Natural killer cell (primary cell): ENCODE measurements around the gene GSTA3. TPM values are rescaled to one million over a fixed set of nuclear protein-coding genes. Genes with fewer than 3 reads are reported as not detected.

Experiments
- ATAC-seq, 3 donors: fragments of 150-1000 bp in 2 of 3; fragments of 200-7000 bp in 1 of 3; cut with Tn5 transposase; 1 replicate in 1 of 3; 2 replicates in 2 of 3; pipeline ENCODE4 v1.10.0; 2021; ENCODE audit warnings: mild to moderate bottlenecking in 2 of 3, moderate library complexity in 2 of 3
- DNase-seq, 2 donors: peaks; one replicate each; pipeline versions ENCODE4 v3.0.0 to v3.0.0-alpha.2; 2013 to 2021; ENCODE audit warnings: mixed read lengths in 1 of 2
- H3K27ac ChIP-seq: one replicate; pipeline ENCODE4 v1.5.1; 2013; ENCODE audit warnings: mild to moderate bottlenecking, low read length
- H3K27me3 ChIP-seq: one replicate; pipeline ENCODE4 v1.6.1; 2013; ENCODE audit warnings: low read length; ENCODE audit not compliant: control insufficient read depth, insufficient read depth
- H3K36me3 ChIP-seq: one replicate; pipeline ENCODE4 v1.6.1; 2013; ENCODE audit warnings: low read length; ENCODE audit not compliant: control insufficient read depth, insufficient read depth
- H3K4me1 ChIP-seq: one replicate; pipeline ENCODE4 v1.6.1; 2013; ENCODE audit warnings: low read length; ENCODE audit not compliant: control insufficient read depth, insufficient read depth
- H3K4me3 ChIP-seq: one replicate; pipeline ENCODE4 v1.5.1; 2013; ENCODE audit warnings: low read length
- H3K9me3 ChIP-seq: one replicate; pipeline ENCODE4 v1.6.1; 2013; ENCODE audit warnings: low read length; ENCODE audit not compliant: control insufficient read depth, insufficient read depth
- H3K27ac Mint-ChIP-seq, 2 donors: one replicate each; pipeline ENCODE4 v1.8.0; 2022; ENCODE audit warnings: mild to moderate bottlenecking in 2 of 2, mixed read lengths in 2 of 2, moderate library complexity in 1 of 2
- H3K27me3 Mint-ChIP-seq, 2 donors: one replicate each; pipeline ENCODE4 v1.8.0; 2022; ENCODE audit warnings: low read depth in 2 of 2, mixed read lengths in 2 of 2
- H3K36me3 Mint-ChIP-seq: one replicate; pipeline ENCODE4 v1.8.0; 2022; ENCODE audit warnings: mixed read lengths
- H3K4me1 Mint-ChIP-seq, 2 donors: one replicate each; pipeline ENCODE4 v1.8.0; 2022; ENCODE audit warnings: mixed read lengths in 2 of 2
- H3K4me3 Mint-ChIP-seq: one replicate; pipeline ENCODE4 v1.8.0; 2022; ENCODE audit warnings: mild to moderate bottlenecking, moderate library complexity, mixed read lengths
- H3K9me3 Mint-ChIP-seq, 2 donors: one replicate each; pipeline ENCODE4 v1.8.0; 2022; ENCODE audit warnings: mixed read lengths in 2 of 2
- CTCF ChIP-seq: fragments of 200-600 bp; IDR thresholded peaks from one replicate; pipeline ENCODE4 v1.8.0; 2022; ENCODE audit warnings: antibody characterized with exemption
- WGBS: methylation state at CpG from one replicate; pipeline ENCODE4 v1.1.7; 2013; ENCODE audit warnings: missing lambda C conversion rate; ENCODE audit not compliant: insufficient coverage; 5-methylcytosine and 5-hydroxymethylcytosine counted together
- intact Hi-C: fragments of 100-400 bp; cut with micrococcal nuclease; formaldehyde crosslinking; loops from one replicate; pipeline ENCODE4 v1.14.2; 2022
- total RNA-seq, 4 donors: library from RNA; stranded (reverse); fragments of 120-200 nt in 1 of 4; gene quantifications; one replicate each; pipeline versions ENCODE4 v1.2.3 to v1.2.4, GENCODE V29; 2013 to 2022

GSTA3 gene
- total RNA-seq, 3 donors from 2014 or later (not counting 1 experiment from before 2014, with no cell fraction given) = not detected

- H3K27me3 ChIP-seq = no peaks in the 10 kb centered on the region
- no peak for TF ChIP-seq CTCF
- H3K9me3 ChIP-seq = no peaks in the 10 kb centered on the region
- Mint-ChIP-seq H3K9me3 (no peaks in the 10 kb centered on the region), H3K4me3 (no peak overlapping the region), H3K36me3 (no peaks in the 10 kb centered on the region), H3K27me3 (peaks cover 8 to 10% of the 10 kb centered on the region in 2 donors), H3K27ac (no peak overlapping the region), H3K4me1 (no peaks in the 10 kb centered on the region)
- no peaks in the 10 kb centered on the region for H3K4me1 ChIP-seq
- intact Hi-C loops = no loop called here
- DNase-seq (no peak), ATAC-seq (no peak)
- no peak overlapping the region for H3K27ac ChIP-seq
- H3K4me3 ChIP-seq = no peak overlapping the region
- no peaks in the 10 kb centered on the region for H3K36me3 ChIP-seq
- 96% methylated on average over 2 of the region's 2 CpGs for WGBS
Measured at GRCh38 chr6:52937908-52938307, 28.4 kb upstream of the GSTA3 start.

GRCh38 chr6:52933778-52934177, 24.3 kb upstream of the GSTA3 start:
- Histone ChIP-seq H3K4me1 (no peaks in the 10 kb centered on the region), H3K36me3 (no peaks in the 10 kb centered on the region), H3K9me3 (no peaks in the 10 kb centered on the region), H3K27ac (no peak overlapping the region), H3K27me3 (no peaks in the 10 kb centered on the region), H3K4me3 (no peak overlapping the region)
- DNase-seq (no peak), ATAC-seq (no peak)
- no peak for TF ChIP-seq CTCF
- H3K27ac Mint-ChIP-seq = no peak overlapping the region
- H3K27me3 Mint-ChIP-seq = peaks cover 7 to 10% of the 10 kb centered on the region in 2 donors
- no peaks in the 10 kb centered on the region for H3K4me1 Mint-ChIP-seq
- WGBS = 100% methylated on average over 2 of the region's 2 CpGs
- H3K4me3 Mint-ChIP-seq = no peak overlapping the region
- H3K9me3 Mint-ChIP-seq = no peaks in the 10 kb centered on the region
- intact Hi-C loops = no loop called here
- no peaks in the 10 kb centered on the region for H3K36me3 Mint-ChIP-seq

- no peaks in the 10 kb centered on the region for H3K9me3 ChIP-seq
- no peak overlapping the region for H3K4me3 ChIP-seq
- WGBS = 82% methylated on average over 2 of the region's 2 CpGs
- no peaks in the 10 kb centered on the region for H3K36me3 Mint-ChIP-seq
- no peaks in the 10 kb centered on the region for H3K4me1 Mint-ChIP-seq
- H3K4me3 Mint-ChIP-seq = no peak overlapping the region
- peaks cover 12 to 24% of the 10 kb centered on the region in 2 donors for H3K27me3 Mint-ChIP-seq
- DNase-seq (no peak), ATAC-seq (no peak)
- no peak for TF ChIP-seq CTCF
- H3K36me3 ChIP-seq = no peaks in the 10 kb centered on the region
- no peaks in the 10 kb centered on the region for H3K9me3 Mint-ChIP-seq
- H3K4me1 ChIP-seq = no peaks in the 10 kb centered on the region
- H3K27ac ChIP-seq = no peak overlapping the region
- intact Hi-C loops = no loop called here
- no peaks in the 10 kb centered on the region for H3K27me3 ChIP-seq
- H3K27ac Mint-ChIP-seq = no peak overlapping the region
Measured at GRCh38 chr6:52931351-52931750, 21.9 kb upstream of the GSTA3 start.
